ENCODE data around the gene PHF10.
"Not testable (repeated sequence)": the region's sequence is repeated elsewhere in the genome, so short reads cannot be mapped to it uniquely, and the experiment has no call there.

The PHF10 gene

GRCh38 chr6:169724494-169725124 lies at the start of gene PHF10:
TSS of gene PHF10 (minus strand) at chr6:169724500. CDS start at chr6:169723931, 569 bp downstream.
- DNase-seq (ENCODE audit: low spot score), result peak; percentile 65

- no peak for DNase-seq (ENCODE audit: low spot score)
These were observed 42.8 kb upstream of the PHF10 start for GRCh38 chr6:169766921-169767736.

GRCh38 chr6:169766232-169766631 lies 41.9 kb upstream of the PHF10 start:
- DNase-seq (ENCODE audit: low spot score), result no peak

- not testable (repeated sequence) for DNase-seq (ENCODE audit: low spot score)
These were observed 41.5 kb upstream of the PHF10 start for GRCh38 chr6:169765789-169766188.

GRCh38 chr6:169763881-169764280 lies 39.6 kb upstream of the PHF10 start:
- DNase-seq (ENCODE audit: low spot score), result no peak

GRCh38 chr6:169763308-169763707 lies 39.0 kb upstream of the PHF10 start:
- DNase-seq (ENCODE audit: low spot score), result no peak

- no peak for DNase-seq (ENCODE audit: low spot score)
These were observed 30.9 kb upstream of the PHF10 start for GRCh38 chr6:169755162-169755561.

- no peak for DNase-seq (ENCODE audit: low spot score)
These were observed 27.8 kb upstream of the PHF10 start for GRCh38 chr6:169752074-169752623.

- DNase-seq (ENCODE audit: low spot score), result peak; percentile 92
These were observed 27.2 kb upstream of the PHF10 start, which contains the start of the genes DYNLT2 and ERMARD for GRCh38 chr6:169751242-169752073. TSS of gene DYNLT2 (minus strand) at chr6:169751572. CDS start at chr6:169751458, 114 bp downstream. TSS of gene ERMARD (plus strand) at chr6:169751622. CDS start at chr6:169751658, 36 bp downstream.

- DNase-seq (ENCODE audit: low spot score), result no peak
These were observed 22.3 kb upstream of the PHF10 start for GRCh38 chr6:169746556-169746955.

GRCh38 chr6:169745405-169745804 lies 21.1 kb upstream of the PHF10 start:
- DNase-seq (ENCODE audit: low spot score), result no peak

GRCh38 chr6:169741344-169741743 lies 17.0 kb upstream of the PHF10 start:
- no peak for DNase-seq (ENCODE audit: low spot score)

- DNase-seq (ENCODE audit: low spot score), result no peak
These were observed 14.8 kb upstream of the PHF10 start for GRCh38 chr6:169738976-169739529.

GRCh38 chr6:169738204-169738975 lies 14.1 kb upstream of the PHF10 start:
- no peak for DNase-seq (ENCODE audit: low spot score)

GRCh38 chr6:169729961-169730360 lies 5.7 kb upstream of the PHF10 start:
- DNase-seq (ENCODE audit: low spot score), result no peak

GRCh38 chr6:169726963-169727362 lies 2.7 kb upstream of the PHF10 start:
- DNase-seq (ENCODE audit: low spot score), result no peak

GRCh38 chr6:169726049-169726400 lies 1.7 kb upstream of the PHF10 start:
- no peak for DNase-seq (ENCODE audit: low spot score)

- no peak for DNase-seq (ENCODE audit: low spot score)
These were observed 1.1 kb upstream of the PHF10 start for GRCh38 chr6:169725125-169726048.

GRCh38 chr6:169723991-169724493 lies 258 bp downstream of the PHF10 start:
- peak; percentile 35 for DNase-seq (ENCODE audit: low spot score)
